ENCODE results near the gene FAM111B. TPM values are rescaled to one million over a fixed set of nuclear protein-coding genes. Genes with fewer than 3 reads are reported as not detected.
"Not testable (repeated sequence)": the region's sequence is repeated elsewhere in the genome, so short reads cannot be mapped to it uniquely, and the experiment has no call there.

The FAM111B gene
- total and polyA plus RNA-seq, 7 donors, result 0.27 to 6.8 (median 1.8) TPM; not detected in 2

DNA sequence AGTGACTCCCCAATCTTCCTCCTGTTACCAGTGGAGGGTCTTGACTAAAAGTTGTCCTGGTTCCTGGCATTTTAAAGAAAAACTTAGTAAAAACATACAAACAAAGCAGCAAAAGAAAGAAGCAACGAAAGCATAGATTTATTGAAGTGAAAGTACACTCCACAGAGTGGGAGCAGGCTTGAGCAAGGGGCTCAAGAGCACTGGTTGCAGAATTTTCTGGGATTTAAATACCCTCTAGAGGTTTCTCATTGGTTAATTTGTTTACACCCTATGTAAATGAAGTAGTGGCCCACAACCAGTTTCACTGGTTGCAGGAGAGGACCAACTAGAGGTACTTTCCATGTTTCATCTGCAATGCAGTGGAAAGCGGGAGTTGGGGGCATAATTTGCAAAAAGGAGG, 10.7 kb downstream of the FAM111B start:
- H3K36me3 ChIP-seq, result no peaks in the 10 kb centered on the region
- TF ChIP-seq, protein P1, sequence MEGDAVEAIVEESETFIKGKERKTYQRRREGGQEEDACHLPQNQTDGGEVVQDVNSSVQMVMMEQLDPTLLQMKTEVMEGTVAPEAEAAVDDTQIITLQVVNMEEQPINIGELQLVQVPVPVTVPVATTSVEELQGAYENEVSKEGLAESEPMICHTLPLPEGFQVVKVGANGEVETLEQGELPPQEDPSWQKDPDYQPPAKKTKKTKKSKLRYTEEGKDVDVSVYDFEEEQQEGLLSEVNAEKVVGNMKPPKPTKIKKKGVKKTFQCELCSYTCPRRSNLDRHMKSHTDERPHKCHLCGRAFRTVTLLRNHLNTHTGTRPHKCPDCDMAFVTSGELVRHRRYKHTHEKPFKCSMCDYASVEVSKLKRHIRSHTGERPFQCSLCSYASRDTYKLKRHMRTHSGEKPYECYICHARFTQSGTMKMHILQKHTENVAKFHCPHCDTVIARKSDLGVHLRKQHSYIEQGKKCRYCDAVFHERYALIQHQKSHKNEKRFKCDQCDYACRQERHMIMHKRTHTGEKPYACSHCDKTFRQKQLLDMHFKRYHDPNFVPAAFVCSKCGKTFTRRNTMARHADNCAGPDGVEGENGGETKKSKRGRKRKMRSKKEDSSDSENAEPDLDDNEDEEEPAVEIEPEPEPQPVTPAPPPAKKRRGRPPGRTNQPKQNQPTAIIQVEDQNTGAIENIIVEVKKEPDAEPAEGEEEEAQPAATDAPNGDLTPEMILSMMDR (IDR thresholded peaks at IDR 0.05), result no peak
- TF ChIP-seq POLR2AphosphoS5 (IDR thresholded peaks at IDR 0.05), result no peak
- no peak for TF ChIP-seq POLR2A (IDR thresholded peaks at IDR 0.05)
- TF ChIP-seq EP300 (IDR thresholded peaks at IDR 0.05), result no peak
- no peak overlapping the region for H3K27ac ChIP-seq
- H3K4me1 ChIP-seq, result no peaks in the 10 kb centered on the region
- peaks cover 0 to 10% (median 3%) of the 10 kb centered on the region in 4 donors for H3K9me3 ChIP-seq
- intact Hi-C loops (cut with DNase I), result no loop called here
- H3K4me3 ChIP-seq, result no peak overlapping the region
- 98 to 99% methylated on average over 2 of the region's 2 CpGs for WGBS, 2 donors
- H3K27me3 ChIP-seq, result no peaks in the 10 kb centered on the region
- DNase-seq, result no peak

DNA sequence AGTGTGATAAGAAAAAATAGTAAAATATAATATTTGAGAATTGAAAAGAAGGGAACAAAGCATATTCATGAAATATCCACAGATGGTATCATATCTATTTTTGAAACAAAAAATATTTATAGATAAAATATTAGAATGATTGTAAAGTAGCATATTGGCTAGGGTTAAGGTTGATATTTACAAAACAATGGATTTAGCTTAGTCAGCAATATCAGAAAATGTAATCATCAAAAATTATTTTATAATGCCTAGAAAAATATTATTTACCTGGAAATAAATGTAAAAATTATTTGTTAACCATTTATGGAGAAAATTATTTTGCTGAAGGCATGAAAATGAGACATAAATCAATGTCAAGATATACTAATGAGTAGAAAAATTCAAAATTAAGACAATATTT, 12.8 kb downstream of the FAM111B start:
- intact Hi-C loops (cut with DNase I), result no loop called here
- H3K27me3 ChIP-seq, result no peaks in the 10 kb centered on the region
- H3K4me3 ChIP-seq, result no peak overlapping the region
- no peak overlapping the region for H3K27ac ChIP-seq
- no peaks in the 10 kb centered on the region for H3K4me1 ChIP-seq
- H3K36me3 ChIP-seq, result no peaks in the 10 kb centered on the region
- DNase-seq, result no peak
- peaks cover 0 to 10% (median 3%) of the 10 kb centered on the region in 4 donors for H3K9me3 ChIP-seq
- no peak for TF ChIP-seq EP300 (IDR thresholded peaks at IDR 0.05)
- no peak for TF ChIP-seq POLR2AphosphoS5 (IDR thresholded peaks at IDR 0.05)
- no peak for TF ChIP-seq POLR2A (IDR thresholded peaks at IDR 0.05)
- TF ChIP-seq, protein P1 (IDR thresholded peaks at IDR 0.05), result no peak

DNA sequence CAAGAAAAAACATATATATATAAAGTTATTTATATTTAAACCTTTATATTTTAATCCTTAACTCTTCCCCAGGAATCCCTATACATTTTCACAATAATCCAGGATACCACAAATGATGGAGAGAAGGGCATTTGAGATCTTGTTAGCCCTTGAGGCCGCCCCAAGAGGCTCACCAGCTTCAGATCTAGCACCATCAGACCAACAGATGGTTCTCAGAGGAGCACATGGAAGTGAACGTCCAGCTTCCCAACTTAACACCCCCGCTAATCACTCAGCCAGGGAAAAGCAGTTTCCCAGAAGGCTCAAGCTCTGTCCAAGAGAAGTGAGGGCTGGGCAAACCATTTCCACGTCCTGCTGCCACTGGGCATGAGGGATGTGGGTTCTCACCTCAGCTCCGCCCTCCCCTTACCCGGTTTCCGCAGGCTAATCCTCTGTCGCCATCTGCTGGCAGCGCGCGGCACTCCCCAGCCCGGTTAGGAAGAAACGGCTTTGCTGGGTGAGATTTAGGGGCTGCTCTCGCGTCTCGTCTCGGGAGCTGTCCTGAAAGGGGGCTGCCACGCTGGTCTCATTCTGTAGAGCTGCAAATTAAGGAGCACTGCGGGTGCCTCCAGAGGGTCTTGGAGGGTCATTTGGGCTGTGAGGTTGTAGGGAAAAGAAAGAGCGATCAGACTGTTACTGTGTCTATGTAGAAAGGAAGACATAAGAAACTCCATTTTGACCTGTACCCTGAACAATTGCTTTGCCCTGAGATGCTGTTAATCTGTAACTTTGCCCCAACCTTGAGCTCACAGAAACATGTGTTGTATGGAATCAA, 28.8 kb downstream of the FAM111B start:
- no peak overlapping the region for H3K27ac ChIP-seq
- H3K4me3 ChIP-seq, result peak overlapping the region in 2 of 4 donors; percentile 8 to 16
- no peak for TF ChIP-seq POLR2A (IDR thresholded peaks at IDR 0.05)
- TF ChIP-seq, protein P1 (IDR thresholded peaks at IDR 0.05), result peak; percentile 80 to 98 (median 92)
- peaks cover 0 to 7% (median 0%) of the 10 kb centered on the region in 4 donors for H3K4me1 ChIP-seq
- DNase-seq, result peak; percentile 85
- no peaks in the 10 kb centered on the region for H3K9me3 ChIP-seq
- H3K36me3 ChIP-seq, result peaks cover 0 to 38% (median 2%) of the 10 kb centered on the region in 4 donors
- H3K27me3 ChIP-seq, result no peaks in the 10 kb centered on the region
- 13 to 17% methylated on average over 20 of the region's 20 CpGs for WGBS, 2 donors
- intact Hi-C loops (cut with DNase I), result loop anchor here (2.0 to 5.0 kb wide), 2 partner anchors 39 to 84 kb away; no protein-coding TSS in a partner anchor

DNA sequence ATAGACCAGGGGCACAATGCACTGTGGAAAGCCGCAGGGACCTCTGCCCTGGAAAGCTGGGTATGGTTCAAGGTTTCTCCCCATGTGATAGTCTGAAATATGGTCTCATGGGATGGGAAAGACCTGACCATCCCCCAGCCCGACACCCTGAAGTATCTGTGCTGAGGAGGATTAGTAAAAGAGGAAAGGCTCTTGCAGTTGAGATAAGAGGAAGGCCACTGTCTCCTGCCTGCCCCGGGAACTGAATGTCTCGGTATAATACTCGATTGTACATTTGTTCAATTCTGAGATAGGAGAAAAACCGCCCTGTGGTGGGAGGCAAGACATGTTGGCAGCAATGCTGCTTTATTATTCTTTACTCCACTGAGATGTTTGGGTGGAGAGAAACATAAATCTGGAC, 29.5 kb downstream of the FAM111B start:
- H3K27me3 ChIP-seq, H3K27ac ChIP-seq, H3K4me1 ChIP-seq, DNase-seq, H3K4me3 ChIP-seq, H3K9me3 ChIP-seq: not testable (repeated sequence)
- intact Hi-C loops (cut with DNase I), result loop anchor here (2.0 to 5.0 kb wide), 2 partner anchors 40 to 84 kb away; no protein-coding TSS in a partner anchor
- H3K36me3 ChIP-seq, result peaks cover 0 to 34% (median 2%) of the 10 kb centered on the region in 4 donors
- WGBS, 2 donors, result 54 to 82% methylated on average over 6 of the region's 6 CpGs

DNA sequence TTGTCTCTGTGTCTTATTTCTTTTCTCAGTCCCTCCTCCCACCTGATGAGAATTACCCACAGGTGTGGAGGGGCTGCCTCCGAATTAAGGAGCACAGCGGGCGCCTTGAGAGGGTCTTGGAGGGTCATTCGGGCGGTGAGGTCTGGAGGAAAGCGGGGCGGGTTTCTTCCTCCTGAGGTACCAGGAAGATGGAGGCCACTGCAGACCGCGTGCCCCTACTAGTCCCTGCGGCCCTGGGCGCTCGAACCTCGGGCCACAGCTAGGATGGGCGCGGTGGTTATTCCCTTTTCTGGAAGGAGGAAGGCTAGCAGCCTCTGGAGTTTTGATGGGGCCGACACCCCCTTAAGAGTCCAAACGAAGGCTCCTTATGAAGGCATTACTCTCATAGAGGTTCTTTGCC, 30.2 kb downstream of the FAM111B start:
- Histone ChIP-seq H3K9me3 (no peaks in the 10 kb centered on the region), H3K36me3 (peaks cover 0 to 28% (median 0%) of the 10 kb centered on the region in 4 donors), H3K4me1 (peaks cover 0 to 12% (median 4%) of the 10 kb centered on the region in 4 donors), H3K4me3 (no peak overlapping the region), H3K27me3 (no peaks in the 10 kb centered on the region), H3K27ac (no peak overlapping the region)
- TF ChIP-seq EP300 (IDR thresholded peaks at IDR 0.05) (no peak), POLR2AphosphoS5 (IDR thresholded peaks at IDR 0.05) (no peak)
- intact Hi-C loops (cut with DNase I), result loop anchor here (2.0 to 5.0 kb wide), 2 partner anchors 40 to 85 kb away; no protein-coding TSS in a partner anchor
- WGBS, 2 donors, result 97% methylated on average over 17 of the region's 17 CpGs
- DNase-seq, result no peak

Data from sigmoid colon (tissue), 7 donors.